Left hindlimb (tissue), 1 donor: ENCODE results near the gene KRTAP4-3.
"Not testable (repeated sequence)": the region's sequence is repeated elsewhere in the genome, so short reads cannot be mapped to it uniquely, and the experiment has no call there.

Source experiments
- DNase-seq: peaks from one replicate; pipeline ENCODE4 v3.0.0-alpha.2; 2018

The KRTAP4-3 gene

DNA sequence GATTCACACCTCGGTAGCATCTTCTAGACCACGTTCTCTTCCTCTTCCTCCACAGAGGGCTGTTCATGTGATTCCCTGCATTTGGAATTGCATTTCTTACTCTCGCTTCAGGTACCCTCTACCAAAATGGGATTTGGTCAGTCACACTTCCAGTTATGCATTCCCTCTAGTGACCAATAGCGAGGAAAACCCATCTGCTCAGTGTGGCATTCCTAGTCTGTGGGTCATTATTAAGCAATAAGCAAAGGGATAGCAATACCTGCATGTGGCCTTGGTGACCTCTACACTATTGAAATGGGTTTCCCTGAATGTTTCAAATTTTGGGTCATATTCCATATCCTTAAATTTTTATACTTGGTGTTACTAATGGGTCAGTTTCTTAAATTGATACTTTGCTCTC lies 18.0 kb downstream of the KRTAP4-3 start:
- DNase-seq = no peak

DNA sequence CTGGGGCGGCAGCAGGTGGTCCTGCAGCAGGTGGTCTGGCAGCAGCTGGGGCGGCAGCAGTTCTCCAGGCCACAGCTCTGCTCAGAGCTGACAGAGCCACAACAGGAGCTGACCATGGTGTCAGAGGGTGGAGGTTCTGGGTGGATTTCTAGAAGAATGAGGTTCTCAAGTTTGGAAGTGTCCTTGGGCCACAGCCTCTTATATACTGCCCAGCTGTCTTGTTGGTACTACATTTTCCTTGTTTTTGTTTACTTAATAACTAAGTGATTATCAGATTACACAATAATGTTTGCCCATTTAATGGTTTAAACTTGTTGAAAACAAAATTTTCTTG lies 18.4 kb downstream of the KRTAP4-3 start, which contains the start of gene KRTAP4-5:
Gene KRTAP4-5 (minus strand): TSS at position 174 of the 334 bp plus-strand sequence. CDS start 58 bp downstream, at position 116.
- DNase-seq = no peak

DNA sequence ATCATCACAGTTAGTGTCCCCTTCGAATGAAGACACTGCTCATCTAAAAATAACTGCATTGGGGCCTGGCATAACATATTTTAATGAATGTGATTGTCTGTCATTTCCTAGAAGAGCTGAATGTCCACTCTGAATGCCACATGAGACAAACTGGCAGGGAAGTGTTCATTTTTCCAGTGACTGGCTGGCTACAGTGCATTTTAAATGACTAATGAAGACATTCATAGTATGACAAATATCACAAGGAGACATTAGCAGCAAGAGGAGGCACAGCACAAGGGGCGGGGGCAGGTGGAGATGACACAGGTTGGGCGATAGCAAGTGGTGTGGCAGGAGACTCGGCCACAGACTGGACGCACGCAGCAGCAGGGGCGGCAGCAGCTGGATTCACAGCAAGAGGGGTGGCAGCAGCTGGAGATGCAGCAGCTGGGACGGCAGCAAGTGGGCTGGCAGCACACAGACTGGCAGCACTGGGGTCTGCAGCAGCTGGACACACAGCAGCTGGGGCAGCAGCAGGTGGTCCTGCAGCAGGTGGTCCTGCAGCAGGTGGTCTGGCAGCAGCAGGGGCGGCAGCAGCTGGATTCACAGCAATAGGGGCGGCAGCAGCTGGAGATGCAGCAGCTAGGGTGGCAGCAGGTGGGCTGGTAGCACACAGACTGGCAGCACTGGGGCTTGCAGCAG lies 18.9 kb downstream of the KRTAP4-3 start:
- not testable (repeated sequence) for DNase-seq

DNA sequence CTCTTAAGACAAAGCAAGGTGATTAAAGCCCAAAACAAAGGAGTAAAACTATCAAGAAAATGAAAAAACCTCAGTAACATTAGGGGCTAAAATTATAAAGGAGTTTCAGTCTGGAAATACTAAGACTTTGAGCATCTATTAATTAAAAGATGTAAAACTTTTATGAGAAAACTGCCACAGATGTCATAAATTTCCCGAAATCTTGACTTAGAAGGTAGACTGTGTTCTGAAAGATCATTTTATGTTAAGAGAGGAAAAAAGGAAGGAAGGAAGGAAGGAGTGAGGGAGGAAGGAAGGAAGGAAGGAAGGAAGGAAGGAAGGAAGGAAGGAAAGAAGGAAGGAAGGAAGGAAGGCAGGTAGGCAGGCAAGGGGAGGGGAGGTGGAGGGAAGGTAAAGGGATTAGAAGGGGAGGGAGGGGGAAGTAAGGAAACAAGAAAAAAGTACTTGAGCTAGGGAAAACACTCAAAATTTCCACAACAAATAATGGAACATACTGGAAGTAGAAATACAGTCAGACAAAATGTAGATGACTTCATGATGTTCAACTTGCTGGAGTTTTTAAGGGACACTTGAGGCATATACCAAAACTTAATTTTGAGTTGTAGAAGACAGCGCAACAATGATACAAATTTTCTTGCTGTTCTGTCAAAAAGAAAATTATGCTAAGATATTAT lies 20.4 kb downstream of the KRTAP4-3 start:
- DNase-seq = no peak

DNA sequence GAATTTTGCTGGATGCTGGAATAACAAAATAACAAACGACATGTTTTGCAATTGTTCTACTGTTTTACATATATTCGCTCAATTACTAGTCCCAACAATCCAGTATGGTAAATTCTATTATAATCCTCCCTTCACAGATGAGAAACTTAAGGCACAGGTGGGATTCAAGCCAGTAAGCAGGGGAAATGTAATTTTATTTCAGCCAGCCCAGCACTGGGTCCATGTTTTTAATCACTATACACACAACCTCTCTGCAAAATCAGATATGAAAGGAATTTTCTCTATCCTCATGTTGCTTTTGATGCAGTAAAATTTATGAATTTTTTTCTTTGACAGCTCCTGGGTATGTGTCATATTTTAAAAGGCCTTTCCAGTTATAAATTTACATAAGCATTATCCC lies 22.8 kb downstream of the KRTAP4-3 start:
- DNase-seq = no peak

DNA sequence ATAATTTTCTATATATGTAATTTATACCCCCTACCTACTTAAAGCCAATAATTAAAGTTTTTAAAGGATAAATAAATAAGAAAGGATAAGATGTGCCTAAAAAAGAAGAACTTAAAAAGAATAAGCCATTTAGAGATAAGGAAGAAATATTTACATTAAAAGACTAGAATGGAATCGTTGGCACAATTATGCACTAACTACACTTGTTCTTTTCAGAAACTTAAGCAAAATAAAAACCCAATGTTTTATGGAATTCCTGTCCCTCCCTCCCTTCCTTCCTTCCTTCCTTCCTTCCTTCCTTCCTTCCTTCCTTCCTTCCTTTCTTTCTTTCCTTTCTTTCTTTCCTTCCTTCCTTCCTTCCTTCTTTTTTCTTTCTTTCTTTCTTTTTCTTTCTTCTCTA lies 23.2 kb downstream of the KRTAP4-3 start:
- DNase-seq = no peak

DNA sequence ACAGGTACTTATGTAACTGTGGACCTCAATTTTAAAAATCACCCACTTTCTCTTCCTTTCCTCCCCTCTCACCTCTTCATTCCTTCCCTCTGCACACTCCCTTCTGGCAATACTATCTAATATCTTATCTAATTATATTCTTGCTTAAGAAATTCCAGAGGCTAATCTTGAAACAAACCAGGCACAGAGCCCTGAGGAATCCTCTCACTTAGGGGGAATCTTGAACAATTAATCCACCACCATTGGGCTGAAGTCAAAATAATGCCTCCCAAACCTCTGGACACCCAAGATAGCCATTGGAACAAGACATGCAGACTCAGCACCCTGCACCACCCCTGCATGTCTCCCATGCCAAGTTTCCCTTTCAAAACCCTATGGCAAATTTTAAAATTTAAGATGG lies 26.7 kb downstream of the KRTAP4-3 start:
- DNase-seq = no peak

DNA sequence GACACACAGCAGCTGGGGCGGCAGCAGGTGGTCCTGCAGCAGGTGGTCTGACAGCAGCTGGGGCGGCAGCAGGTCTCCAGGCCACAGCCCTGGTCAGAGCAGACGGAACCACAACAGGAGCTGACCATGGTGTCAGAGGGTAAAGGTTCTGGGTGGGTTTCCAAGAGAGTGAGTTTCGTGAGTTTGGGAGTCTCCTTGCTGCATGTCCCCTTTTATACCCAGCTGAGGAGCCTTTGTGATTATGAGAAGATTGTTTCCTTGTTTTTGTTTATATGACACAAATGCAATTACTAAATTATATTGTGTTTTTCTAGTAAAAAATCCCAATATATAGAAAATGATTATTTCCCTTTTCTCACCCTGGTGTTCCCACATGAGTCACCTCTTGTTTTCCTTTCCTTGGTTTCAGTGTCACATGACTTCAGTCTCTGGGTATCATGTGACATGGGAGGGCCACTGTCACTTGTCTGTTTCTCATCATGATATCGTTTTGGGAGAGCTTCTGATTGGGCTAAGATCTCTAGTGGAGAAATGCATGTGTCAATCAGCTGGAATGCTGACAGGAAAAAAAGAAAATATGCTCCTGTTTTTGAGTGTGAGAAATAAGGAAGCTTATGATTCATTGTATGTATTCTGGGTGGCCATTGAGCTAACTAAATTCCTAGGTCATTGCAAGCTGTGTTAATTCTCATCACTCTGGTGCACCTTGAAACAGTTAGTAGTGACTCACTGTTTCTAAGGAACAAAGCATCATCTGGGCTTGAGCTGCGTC lies 27.5 kb downstream of the KRTAP4-3 start, which contains the start of gene KRTAP4-6:
Gene KRTAP4-6 (minus strand): TSS at position 185 of the 772 bp plus-strand sequence. CDS start 57 bp downstream, at position 128.
- no peak for DNase-seq

DNA sequence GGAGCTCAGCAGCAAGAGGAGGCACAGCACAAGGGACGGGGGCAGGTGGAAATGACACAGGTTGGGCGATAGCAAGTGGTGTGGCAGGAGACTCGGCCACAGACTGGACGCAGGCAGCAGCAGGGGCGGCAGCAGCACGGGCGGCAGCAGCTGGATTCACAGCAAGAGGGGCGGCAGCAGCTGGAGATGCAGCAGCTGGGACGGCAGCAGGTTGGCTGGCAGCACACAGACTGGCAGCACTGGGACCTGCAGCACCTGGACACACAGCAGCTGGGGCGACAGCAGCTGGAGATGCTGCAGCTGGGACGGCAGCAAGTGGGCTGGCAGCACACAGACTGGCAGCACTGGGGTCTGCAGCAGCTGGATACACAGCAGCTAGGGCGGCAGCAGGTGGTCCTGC lies 28.2 kb downstream of the KRTAP4-3 start:
- not testable (repeated sequence) for DNase-seq

DNA sequence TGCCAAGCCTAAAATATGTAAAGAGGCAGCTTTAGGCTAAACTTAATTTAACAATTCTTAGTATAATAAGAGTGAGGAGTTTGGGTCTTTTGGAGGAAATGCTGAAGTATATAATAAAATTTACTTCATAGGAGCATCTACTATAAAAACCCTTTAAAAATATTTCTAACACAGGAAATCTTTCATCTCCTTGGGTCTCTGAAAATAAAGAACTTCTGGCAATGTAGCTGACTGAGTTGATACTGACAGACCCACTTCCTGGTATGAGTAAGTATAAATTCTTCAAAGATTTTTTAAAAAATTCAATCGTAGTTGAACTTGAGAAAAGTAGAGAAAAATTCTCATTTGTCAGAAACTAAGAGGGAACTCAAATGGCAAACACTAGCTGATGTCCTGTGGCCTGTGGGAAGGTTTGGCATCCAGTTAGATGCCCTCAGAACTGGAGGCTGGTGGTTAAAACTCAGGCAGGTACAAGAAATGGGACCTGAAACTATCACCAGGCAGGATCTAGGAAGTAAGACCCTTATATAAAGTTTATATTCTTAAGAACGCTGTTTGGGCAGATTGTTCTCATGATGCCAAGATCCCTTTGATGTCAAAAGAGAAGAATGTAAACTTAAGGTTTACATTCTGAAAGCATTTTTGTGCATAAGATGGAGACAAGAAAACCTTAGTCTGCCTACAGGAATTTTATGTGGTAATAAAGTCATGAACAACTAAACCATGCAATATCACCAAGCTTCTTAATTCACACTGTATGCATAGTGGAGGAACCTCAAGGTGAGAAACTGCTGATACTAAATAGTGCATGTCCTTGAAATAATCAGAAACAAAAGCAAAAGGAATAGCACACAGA lies 33.9 kb downstream of the KRTAP4-3 start:
- no peak for DNase-seq

DNA sequence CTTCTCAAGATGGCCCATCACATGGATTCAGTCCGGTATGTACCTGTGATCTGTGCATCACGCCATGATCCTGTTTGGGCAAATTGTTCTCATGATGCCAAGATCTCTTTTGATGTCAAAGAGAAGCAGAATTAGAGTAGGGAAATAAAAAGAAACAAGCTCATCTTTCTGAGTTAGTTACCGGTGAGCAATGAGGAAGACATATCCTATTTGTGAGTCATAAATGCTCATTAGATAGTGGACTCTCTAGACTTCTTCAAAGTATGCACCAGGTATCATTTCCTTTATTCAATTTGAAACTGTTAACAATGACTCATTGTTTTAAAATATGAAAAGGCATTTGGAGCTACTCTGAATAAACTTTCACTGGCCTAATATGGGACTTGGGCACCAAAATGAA lies 36.0 kb downstream of the KRTAP4-3 start:
- no peak for DNase-seq

DNA sequence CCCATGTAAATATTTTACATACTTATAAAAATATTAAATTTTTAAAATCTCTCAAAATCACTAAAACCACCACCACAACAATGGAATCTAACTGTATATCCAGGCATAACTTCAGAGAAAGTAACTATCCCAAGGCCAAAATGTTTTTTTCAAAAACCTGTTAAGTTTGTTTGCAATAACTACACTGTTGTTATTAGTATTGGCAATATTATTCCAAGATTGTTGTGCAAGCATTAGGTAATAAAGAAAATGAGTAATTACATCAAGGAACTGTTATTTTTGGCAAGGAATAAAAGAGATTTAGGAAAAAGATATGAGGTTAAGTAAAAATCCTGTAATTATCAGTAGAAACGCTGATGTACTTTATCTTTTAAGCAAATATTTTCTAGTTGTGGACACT lies 40.6 kb downstream of the KRTAP4-3 start:
- DNase-seq = no peak

DNA sequence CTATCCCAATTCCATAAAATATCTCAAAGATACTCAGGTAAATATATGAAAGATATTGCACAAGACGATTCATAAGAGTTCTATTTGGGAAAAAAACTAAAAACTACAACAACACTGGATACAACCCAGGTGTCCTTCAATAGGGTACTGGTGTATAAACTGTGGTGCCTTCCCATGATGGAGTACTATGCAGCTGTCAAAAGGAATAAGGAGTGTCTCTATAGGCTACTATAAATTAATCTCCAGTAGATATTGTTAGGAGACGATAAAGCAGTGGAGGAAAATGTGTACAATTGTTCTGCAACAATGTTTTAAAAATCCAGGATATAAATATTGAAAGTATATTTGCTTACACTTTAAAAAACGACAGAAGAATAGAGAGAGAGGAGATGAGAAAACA lies 41.6 kb downstream of the KRTAP4-3 start:
- no peak for DNase-seq

DNA sequence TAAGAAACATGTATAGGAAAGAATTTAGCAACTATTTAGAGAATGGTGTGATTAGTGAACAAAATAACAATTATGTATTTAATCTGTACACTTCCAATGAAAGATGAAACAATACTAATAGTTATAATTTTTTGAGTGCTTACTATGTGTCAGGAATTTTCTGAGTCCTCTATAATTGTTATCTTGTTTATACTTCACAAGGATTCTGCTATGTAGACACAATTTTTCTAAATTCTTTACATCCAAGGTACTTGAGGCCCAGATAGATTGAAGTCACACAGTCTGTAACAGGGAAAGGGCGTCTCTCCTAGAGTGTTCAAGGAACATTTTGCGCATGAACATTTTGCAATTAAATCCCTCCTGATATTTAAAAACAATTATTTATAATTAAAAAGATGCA lies 43.0 kb downstream of the KRTAP4-3 start:
- DNase-seq = no peak

DNA sequence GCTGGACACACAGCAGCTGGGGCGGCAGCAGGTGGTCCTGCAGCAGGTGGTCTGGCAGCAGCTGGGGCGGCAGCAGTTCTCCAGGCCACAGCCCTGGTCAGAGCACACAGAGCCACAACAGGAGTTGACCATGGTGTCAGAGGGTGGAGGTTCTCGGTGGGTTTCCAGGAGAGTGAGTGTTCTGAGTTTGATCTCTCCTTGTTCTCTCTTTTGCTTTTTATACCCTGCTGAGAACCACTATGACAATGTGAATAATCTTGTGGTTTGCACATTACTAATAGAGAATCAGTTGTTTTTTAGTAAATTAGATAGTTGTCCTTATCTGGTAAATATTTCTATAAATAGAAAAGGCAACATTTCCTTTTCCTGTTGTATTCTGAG lies 44.0 kb downstream of the KRTAP4-3 start, which contains the start of gene KRTAP4-12:
Gene KRTAP4-12 (minus strand): TSS at position 192 of the 381 bp plus-strand sequence. CDS start 60 bp downstream, at position 132.
- not testable (repeated sequence) for DNase-seq

DNA sequence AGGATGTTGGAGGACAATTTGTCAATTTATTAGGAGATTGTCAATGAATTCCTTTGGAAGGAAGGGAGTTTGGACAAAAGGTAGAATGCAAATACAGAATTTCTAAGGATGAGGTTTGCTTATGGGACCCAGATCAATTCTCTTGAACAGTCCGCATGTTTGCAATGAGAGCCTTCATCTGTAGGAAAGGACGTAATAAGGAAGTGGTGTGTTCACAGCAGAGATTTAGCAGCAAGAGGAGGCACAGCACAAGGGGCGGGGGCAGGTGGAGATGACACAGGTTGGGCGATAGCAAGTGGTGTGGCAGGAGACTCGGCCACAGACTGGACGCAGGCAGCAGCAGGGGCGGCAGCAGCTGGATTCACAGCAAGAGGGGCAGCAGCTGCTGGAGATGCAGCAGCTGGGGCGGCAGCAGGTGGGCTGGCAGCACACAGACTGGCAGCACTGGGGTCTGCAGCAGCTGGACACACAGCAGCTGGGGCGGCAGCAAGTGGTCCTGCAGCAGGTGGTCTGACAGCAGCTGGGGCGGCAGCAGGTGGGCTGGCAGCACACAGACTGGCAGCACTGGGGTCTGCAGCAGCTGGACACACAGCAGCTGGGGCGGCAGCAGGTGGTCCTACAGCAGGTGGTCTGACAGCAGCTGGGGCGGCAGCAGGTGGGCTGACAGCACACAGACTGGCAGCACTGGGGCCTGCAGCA lies 44.6 kb downstream of the KRTAP4-3 start:
- not testable (repeated sequence) for DNase-seq

DNA sequence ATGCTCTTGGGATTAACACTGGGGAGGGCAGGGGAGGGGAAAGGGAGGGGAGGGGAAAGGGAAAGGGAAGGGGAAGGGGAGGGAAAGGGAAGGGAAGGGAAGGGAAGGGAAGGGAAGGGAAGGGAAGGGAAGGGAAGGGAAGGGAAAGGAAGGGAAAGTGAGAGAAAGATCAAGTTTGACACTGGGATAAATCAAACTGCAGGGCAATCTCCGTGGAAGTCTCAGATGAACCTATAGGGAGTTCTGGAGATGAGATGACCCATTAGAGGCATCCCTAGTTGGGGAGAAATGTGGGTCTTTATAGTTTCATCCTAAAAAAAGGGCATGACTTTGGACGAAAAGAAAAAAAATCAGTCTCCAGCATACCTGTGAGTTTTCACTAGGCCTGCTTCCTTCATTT lies 46.3 kb downstream of the KRTAP4-3 start:
- DNase-seq = no peak

DNA sequence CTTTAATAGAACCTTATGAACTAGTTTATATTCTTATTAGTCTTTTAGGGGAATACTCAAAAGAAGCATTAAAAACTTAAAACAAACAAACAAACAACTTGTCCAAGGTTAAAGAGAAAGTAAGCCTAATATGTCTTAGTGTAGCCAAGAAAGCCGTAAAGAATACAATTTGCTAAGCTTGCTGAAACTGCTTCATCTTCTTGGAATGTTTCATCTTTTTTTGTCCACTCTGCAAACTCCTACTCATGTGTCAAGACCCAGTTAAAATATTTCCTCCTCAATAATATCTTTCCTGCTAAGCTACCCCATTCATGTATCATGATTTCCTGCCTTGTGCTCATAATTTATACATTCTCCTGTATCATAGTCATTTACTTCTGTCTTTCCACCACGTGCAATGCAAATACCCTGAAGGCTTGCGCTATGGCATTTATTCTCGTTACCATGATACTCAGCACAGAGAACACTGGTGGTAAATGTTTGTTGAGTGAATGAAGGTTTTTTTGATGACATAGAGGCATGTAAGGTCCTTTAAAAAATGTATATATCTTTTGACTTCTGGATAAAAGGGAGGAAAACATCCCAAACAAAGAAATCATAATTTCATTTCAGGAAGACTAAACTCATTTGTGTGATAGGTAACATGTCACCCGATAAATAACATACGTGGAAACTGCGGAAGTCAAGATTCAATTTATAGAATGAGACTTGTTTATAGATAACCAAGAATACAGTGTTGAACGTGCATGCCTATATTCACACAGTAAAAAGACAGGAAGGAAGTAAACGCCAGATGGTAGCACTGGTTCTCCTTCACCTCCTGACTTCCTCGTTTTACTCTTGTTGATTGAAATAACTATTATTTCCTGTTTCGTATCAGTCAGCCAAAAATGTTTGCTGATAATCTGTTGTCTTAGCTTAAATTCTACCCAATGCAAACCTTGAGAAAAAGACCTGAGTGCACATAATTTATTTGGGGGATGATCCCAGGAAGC lies 48.0 kb downstream of the KRTAP4-3 start:
- DNase-seq = not testable (repeated sequence)

DNA sequence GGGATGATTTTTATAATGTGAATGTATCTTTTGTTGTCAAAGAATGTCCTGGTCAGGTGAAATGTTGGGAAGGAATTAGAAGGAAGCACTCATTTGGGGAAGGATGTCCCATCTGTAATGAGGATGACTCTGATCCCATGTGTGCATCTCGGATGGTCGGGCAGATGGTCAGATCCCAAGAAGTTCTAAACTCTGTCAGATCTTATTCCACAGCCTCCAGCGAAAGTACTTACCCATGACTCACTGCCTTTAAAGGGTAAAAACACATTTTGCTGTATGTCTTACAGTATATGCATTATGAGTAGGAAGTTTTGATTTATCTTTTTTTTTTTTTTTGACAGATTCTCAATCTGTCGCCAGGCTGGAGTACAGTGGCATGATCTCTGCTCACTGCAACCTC lies 49.3 kb downstream of the KRTAP4-3 start:
- DNase-seq = no peak

DNA sequence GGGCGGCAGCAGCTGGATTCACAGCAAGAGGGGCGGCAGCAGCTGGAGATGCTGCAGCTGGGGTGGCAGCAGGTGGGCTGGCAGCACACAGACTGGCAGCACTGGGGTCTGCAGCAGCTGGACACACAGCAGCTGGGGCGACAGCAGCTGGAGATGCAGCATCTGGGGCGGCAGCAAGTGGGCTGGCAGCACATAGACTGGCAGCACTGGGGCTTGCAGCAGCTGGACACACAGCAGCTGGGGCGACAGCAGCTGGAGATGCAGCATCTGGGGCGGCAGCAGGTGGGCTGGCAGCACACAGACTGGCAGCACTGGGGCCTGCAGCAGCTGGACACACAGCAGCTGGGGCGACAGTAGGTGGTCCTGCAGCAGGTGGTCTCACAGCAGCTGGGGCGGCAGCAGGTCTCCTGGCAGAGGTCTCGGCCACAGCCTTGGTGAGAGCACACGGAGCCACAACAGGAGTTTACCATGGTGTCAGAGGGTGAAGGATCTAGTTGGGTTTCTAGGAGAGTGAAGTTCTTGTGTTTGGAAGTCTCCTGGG lies 50.1 kb downstream of the KRTAP4-3 start, which contains the start of gene KRTAP4-11:
Gene KRTAP4-11 (minus strand): TSS at position 528 of the 541 bp plus-strand sequence. CDS start 58 bp downstream, at position 470.
- DNase-seq = not testable (repeated sequence)
